ENCODE measurements around the gene EPX. TPM values are rescaled to one million over a fixed set of nuclear protein-coding genes. Genes with fewer than 3 reads are reported as not detected.

EPX gene
- total and polyA plus RNA-seq, 3 experiments from 2014 or later, result not detected

DNA sequence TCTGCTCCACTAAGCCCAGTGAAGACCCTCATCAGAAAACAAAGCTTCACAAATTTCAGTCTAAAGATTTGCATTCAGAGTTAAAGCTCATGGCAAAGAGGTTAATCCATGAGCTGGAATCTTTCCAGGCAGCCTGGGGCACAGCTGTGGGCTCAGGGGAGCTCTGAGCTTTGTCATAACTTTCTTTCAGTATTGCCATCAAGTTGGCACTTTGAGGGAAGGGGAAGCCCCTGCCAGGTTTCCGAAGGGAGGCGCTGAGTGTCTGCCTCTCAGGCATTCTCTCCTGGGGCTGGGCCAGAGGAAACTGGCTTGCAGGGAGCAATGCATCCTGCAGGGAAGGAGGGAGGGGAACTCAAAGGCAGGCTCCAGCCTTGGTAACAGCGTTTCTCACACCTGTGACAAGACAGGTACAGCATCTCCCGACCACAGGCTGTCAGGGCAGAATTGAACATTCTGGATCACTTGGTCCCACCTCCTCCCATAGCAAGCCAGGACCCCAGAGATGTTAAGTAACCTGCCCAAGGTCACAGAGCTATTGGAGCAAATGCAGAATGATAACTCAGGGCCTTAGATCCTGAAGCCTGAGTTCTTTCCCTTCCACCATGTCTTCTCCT lies 49.8 kb downstream of the EPX start:
- H3K27me3 ChIP-seq (ENCODE audit: insufficient read depth, low read length, poor library complexity, severe bottlenecking), result peaks cover 6% of the 10 kb centered on the region
- no peaks in the 10 kb centered on the region for H3K4me1 ChIP-seq (ENCODE audit: insufficient read depth, low read length)
- Mint-ChIP-seq H3K36me3 (no peaks in the 10 kb centered on the region), H3K9me3 (no peaks in the 10 kb centered on the region), H3K4me3 (no peak overlapping the region), H3K27ac (no peak overlapping the region), H3K27me3 (peaks cover 31 to 72% of the 10 kb centered on the region in 2 donors), H3K4me1 (no peaks in the 10 kb centered on the region)
- H3K27ac ChIP-seq (ENCODE audit: low read depth, low read length), result no peak overlapping the region
- CTCF ChIA-PET, result no interaction called here
- no peak overlapping the region for H3K4me3 ChIP-seq (ENCODE audit: low read length)
- no peak for DNase-seq
- POLR2A ChIA-PET, result no interaction called here
- no peaks in the 10 kb centered on the region for H3K36me3 ChIP-seq (ENCODE audit: insufficient read depth, low read length)
- no peaks in the 10 kb centered on the region for H3K9me3 ChIP-seq (ENCODE audit: low read length)

DNA sequence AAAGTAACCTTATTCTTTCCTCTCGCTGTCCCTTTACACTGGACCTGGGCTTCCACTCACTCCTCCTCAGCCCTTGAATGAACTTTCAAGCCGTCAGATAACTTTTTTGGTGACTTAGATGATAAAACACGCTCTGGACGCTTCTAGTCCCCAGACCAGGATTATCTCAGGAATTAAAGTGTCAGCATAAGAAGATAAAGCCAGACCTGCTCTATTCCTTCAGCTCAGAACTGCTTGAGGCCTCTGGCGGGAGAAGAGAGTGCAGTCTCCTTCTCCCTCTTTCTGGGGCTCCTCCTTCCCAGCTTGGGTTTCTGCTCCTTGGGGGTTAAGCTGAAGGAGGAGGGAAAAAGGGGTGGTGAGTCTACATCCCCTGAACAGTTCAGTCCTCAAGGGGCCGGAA lies 52.4 kb downstream of the EPX start:
- CTCF ChIA-PET, result no interaction called here
- no peak for DNase-seq
- POLR2A ChIA-PET, result no interaction called here
- peaks cover 8% of the 10 kb centered on the region for H3K4me1 ChIP-seq (ENCODE audit: insufficient read depth, low read length)
- no peak overlapping the region for H3K4me3 ChIP-seq (ENCODE audit: low read length)
- no peak overlapping the region for H3K27ac Mint-ChIP-seq
- peaks cover 6% of the 10 kb centered on the region for H3K27me3 ChIP-seq (ENCODE audit: insufficient read depth, low read length, poor library complexity, severe bottlenecking)
- H3K4me3 Mint-ChIP-seq, result no peak overlapping the region
- no peak overlapping the region for H3K27ac ChIP-seq (ENCODE audit: low read depth, low read length)
- peaks cover 27 to 51% of the 10 kb centered on the region in 2 donors for H3K27me3 Mint-ChIP-seq
- H3K9me3 Mint-ChIP-seq, result no peaks in the 10 kb centered on the region
- H3K36me3 ChIP-seq (ENCODE audit: insufficient read depth, low read length), result no peaks in the 10 kb centered on the region
- H3K4me1 Mint-ChIP-seq, result peaks cover 5 to 23% (median 12%) of the 10 kb centered on the region in 3 donors
- no peaks in the 10 kb centered on the region for H3K36me3 Mint-ChIP-seq
- H3K9me3 ChIP-seq (ENCODE audit: low read length), result no peaks in the 10 kb centered on the region

DNA sequence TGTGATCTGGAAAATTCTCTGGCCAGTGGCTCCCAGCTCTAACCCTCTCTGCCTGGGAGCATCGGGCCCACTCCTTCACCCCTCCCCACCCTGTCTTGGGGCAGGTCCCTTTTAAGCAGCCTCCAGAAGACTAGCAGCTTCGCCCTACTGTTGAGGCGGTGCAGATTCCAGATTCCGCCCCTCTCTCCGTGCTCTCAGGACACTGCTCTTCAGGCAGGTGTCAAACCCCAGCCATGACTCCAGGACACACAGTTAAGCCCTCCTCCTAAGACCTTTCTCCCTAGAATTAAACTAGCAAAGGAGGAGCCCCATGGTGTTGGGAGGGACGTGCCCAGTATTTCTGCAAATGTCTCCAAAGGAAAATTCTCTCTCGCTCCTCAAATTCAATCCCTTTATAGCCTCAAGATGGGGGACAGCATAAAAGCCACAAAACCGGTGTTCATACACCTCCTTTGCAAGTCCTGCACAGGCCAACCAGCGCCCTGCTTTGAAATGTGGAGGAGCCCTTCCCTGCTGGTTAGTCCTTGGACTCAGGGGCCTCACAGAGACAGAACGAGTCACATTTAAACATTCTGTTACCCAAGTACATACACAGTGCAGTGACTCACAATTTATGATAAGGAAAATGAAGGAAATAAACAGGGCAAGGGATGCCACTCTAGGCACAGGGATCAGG lies 53.0 kb downstream of the EPX start:
- ChIA-PET POLR2A (no interaction called here), CTCF (no interaction called here)
- Histone ChIP-seq H3K36me3 (ENCODE audit: insufficient read depth, low read length) (no peaks in the 10 kb centered on the region), H3K27me3 (ENCODE audit: insufficient read depth, low read length, poor library complexity, severe bottlenecking) (peaks cover 6% of the 10 kb centered on the region), H3K27ac (ENCODE audit: low read depth, low read length) (no peak overlapping the region), H3K4me1 (ENCODE audit: insufficient read depth, low read length) (peaks cover 10% of the 10 kb centered on the region), H3K9me3 (ENCODE audit: low read length) (no peaks in the 10 kb centered on the region), H3K4me3 (ENCODE audit: low read length) (no peak overlapping the region)
- no peaks in the 10 kb centered on the region for H3K36me3 Mint-ChIP-seq
- DNase-seq, result no peak
- peak overlapping the region in 1 of 8 donors; percentile 39 for H3K27ac Mint-ChIP-seq
- H3K27me3 Mint-ChIP-seq, result peaks cover 24 to 45% of the 10 kb centered on the region in 2 donors
- no peak overlapping the region for H3K4me3 Mint-ChIP-seq
- H3K9me3 Mint-ChIP-seq, result no peaks in the 10 kb centered on the region
- H3K4me1 Mint-ChIP-seq, result peaks cover 8 to 27% (median 12%) of the 10 kb centered on the region in 3 donors

DNA sequence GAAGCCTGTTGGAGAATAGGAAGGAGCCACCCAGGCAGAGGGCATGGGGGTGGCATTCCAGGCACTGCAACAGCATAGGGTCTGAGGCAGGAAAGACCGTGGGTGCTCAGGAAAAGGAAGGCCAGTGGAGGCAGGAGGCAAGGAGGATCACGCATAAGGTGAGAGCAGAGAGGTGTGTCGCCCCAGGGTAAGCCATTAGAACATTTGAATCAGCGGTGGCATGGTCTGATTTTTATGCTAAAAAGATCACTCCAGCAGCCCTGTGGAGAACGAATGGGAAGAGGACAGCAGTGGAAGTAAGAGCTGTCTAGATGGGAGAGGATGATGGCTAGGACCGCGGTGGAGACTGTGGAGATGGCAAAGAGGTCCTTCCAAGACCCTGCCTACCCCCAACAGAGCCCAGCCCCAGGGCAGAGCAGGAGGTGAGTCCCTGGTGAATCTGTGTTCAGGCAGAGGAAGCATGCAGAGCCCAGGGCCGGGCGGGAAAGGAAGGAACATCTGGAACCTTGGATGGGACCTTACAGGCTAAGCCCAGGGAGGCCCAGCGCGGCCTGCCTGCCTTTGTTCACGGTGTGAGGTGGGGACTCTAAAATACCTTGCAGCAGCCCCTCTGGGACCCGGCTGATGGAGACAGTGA lies 53.7 kb downstream of the EPX start:
- Histone ChIP-seq H3K27ac (ENCODE audit: low read depth, low read length) (no peak overlapping the region), H3K4me3 (ENCODE audit: low read length) (no peak overlapping the region), H3K9me3 (ENCODE audit: low read length) (no peaks in the 10 kb centered on the region), H3K36me3 (ENCODE audit: insufficient read depth, low read length) (no peaks in the 10 kb centered on the region), H3K4me1 (ENCODE audit: insufficient read depth, low read length) (peaks cover 10% of the 10 kb centered on the region), H3K27me3 (ENCODE audit: insufficient read depth, low read length, poor library complexity, severe bottlenecking) (peaks cover 6% of the 10 kb centered on the region)
- H3K36me3 Mint-ChIP-seq, result no peaks in the 10 kb centered on the region
- peaks cover 8 to 27% (median 12%) of the 10 kb centered on the region in 3 donors for H3K4me1 Mint-ChIP-seq
- DNase-seq, result no peak
- no peak overlapping the region for H3K4me3 Mint-ChIP-seq
- no peaks in the 10 kb centered on the region for H3K9me3 Mint-ChIP-seq
- peaks cover 20 to 42% of the 10 kb centered on the region in 2 donors for H3K27me3 Mint-ChIP-seq
- ChIA-PET CTCF (no interaction called here), POLR2A (no interaction called here)
- peak overlapping the region in 1 of 8 donors; percentile 39 for H3K27ac Mint-ChIP-seq

DNA sequence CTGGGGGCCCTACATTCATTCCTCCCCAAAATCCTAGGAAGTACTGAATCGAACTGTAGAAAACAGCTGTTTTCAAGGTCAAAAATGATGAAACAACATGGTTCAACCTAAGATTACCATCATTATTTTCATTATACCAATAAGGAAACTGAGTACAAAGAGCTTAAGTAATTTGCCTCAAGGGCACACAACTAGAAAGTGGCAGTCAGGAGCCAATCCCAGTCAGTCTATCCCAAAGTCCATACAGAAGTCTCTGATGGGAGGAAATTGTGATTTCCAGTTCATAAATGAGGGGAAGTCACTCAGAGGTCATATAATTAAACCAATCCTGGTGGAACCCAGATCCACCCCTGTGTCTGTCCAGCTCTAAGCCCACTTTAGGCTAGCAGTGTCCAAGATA lies 54.3 kb downstream of the EPX start:
- no peaks in the 10 kb centered on the region for H3K9me3 ChIP-seq (ENCODE audit: low read length)
- no peaks in the 10 kb centered on the region for H3K36me3 Mint-ChIP-seq
- no peak overlapping the region for H3K27ac ChIP-seq (ENCODE audit: low read depth, low read length)
- H3K4me3 Mint-ChIP-seq, result no peak overlapping the region
- peaks cover 17 to 36% of the 10 kb centered on the region in 2 donors for H3K27me3 Mint-ChIP-seq
- peaks cover 6% of the 10 kb centered on the region for H3K27me3 ChIP-seq (ENCODE audit: insufficient read depth, low read length, poor library complexity, severe bottlenecking)
- H3K4me3 ChIP-seq (ENCODE audit: low read length), result no peak overlapping the region
- H3K27ac Mint-ChIP-seq, result no peak overlapping the region
- H3K4me1 ChIP-seq (ENCODE audit: insufficient read depth, low read length), result peaks cover 10% of the 10 kb centered on the region
- H3K4me1 Mint-ChIP-seq, result peaks cover 8 to 27% (median 12%) of the 10 kb centered on the region in 3 donors
- ChIA-PET CTCF (no interaction called here), POLR2A (no interaction called here)
- no peaks in the 10 kb centered on the region for H3K36me3 ChIP-seq (ENCODE audit: insufficient read depth, low read length)
- no peak for DNase-seq
- no peaks in the 10 kb centered on the region for H3K9me3 Mint-ChIP-seq

DNA sequence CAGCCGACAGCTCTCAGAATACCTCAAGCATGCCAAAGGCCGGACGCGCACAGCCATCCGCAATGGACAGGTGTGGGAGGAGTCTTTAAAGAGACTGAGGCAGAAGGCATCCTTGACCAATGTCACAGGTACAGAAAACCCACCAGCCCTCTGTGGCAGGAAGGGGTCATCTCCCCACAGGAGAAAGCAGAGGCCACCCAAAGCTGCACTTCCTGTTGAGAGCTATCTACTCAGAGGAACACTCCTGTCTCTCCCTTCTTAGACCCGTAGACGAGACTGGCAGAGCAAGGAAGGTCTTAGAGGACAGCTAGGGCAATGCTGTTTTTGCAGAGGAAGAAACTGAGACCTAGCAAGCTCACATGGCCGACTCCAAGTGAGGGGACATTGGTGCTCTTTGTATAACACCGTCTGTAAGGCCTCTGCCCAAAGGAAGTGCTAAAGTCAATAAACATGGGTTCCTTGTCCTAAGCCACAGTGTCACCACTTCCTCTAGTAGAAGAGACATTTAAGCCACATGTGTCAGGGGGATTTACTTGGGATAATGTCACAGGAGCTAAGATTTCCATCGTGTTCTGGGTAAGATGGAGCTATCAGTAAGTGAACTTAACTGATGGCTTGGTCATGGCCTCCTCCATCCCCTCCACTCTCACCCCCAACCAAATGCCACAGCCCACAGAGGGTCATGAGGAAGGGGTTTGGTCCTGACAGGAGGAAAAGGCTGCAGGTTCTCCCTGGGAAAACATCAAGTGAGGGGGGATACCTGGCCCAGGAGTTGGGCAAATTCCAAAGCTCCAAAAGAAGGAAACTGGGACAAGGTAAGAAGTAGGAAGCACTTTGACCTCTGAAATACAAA lies 55.2 kb downstream of the EPX start:
- H3K36me3 Mint-ChIP-seq, result no peaks in the 10 kb centered on the region
- no peak for DNase-seq
- H3K27me3 Mint-ChIP-seq, result peaks cover 15 to 34% of the 10 kb centered on the region in 2 donors

DNA sequence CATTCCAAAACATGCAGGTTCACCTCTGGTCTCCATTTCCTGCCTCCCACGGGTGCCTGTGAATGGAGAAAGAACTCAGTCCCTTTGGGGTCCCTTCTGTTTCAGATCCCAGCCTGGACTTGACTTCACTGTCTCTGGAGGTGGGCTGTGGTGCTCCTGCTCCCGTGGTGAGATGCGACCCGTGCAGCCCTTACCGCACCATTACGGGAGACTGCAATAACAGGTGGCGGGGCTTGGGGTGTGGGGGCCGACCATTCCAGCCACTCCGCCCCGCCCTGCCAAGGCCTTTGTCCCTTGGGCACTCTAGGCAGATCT lies 56.4 kb downstream of the EPX start:
- Mint-ChIP-seq H3K4me3 (peak overlapping the region in 6 of 7 donors; percentile 32 to 85 (median 78)), H3K27ac (peak overlapping the region in 1 of 8 donors; percentile 79), H3K36me3 (no peaks in the 10 kb centered on the region), H3K4me1 (peaks cover 8 to 27% (median 12%) of the 10 kb centered on the region in 3 donors), H3K27me3 (peaks cover 10 to 26% of the 10 kb centered on the region in 2 donors), H3K9me3 (no peaks in the 10 kb centered on the region)
- H3K27ac ChIP-seq (ENCODE audit: low read depth, low read length), result no peak overlapping the region
- ChIA-PET POLR2A (interaction anchor here (0.6 to 0.7 kb wide), 2 partner anchors 240 to 409 kb away, joined by 3 to 7 read pairs; no protein-coding TSS in a partner anchor), CTCF (interaction anchor here (0.9 to 3.3 kb wide), 18 partner anchors 10 to 239 kb away, joined by 3 to 11 read pairs (median 6); partner anchors contain the start of genes HSF5, LPO and MKS1)
- no peaks in the 10 kb centered on the region for H3K36me3 ChIP-seq (ENCODE audit: insufficient read depth, low read length)
- DNase-seq, result no peak
- H3K4me3 ChIP-seq (ENCODE audit: low read length), result peak overlapping the region; percentile 55
- H3K27me3 ChIP-seq (ENCODE audit: insufficient read depth, low read length, poor library complexity, severe bottlenecking), result no peaks in the 10 kb centered on the region
- peaks cover 10% of the 10 kb centered on the region for H3K4me1 ChIP-seq (ENCODE audit: insufficient read depth, low read length)
- no peaks in the 10 kb centered on the region for H3K9me3 ChIP-seq (ENCODE audit: low read length)

More for the DNA sequence above, 55.2 kb downstream of the EPX start:
- Histone ChIP-seq H3K27ac (ENCODE audit: low read depth, low read length) (no peak overlapping the region), H3K4me1 (ENCODE audit: insufficient read depth, low read length) (peaks cover 10% of the 10 kb centered on the region), H3K36me3 (ENCODE audit: insufficient read depth, low read length) (no peaks in the 10 kb centered on the region), H3K4me3 (ENCODE audit: low read length) (no peak overlapping the region), H3K27me3 (ENCODE audit: insufficient read depth, low read length, poor library complexity, severe bottlenecking) (peaks cover 1% of the 10 kb centered on the region), H3K9me3 (ENCODE audit: low read length) (no peaks in the 10 kb centered on the region)
- H3K27ac Mint-ChIP-seq, result peak overlapping the region in 1 of 8 donors; percentile 91
- CTCF ChIA-PET, result interaction anchor here (1.0 to 3.3 kb wide), 4 partner anchors 29 to 126 kb away, joined by 3 to 11 read pairs (median 6); partner anchors contain the start of gene MKS1
- POLR2A ChIA-PET, result interaction anchor here (0.5 kb wide), 1 partner anchor 9 kb away, joined by 3 read pairs; no protein-coding TSS in a partner anchor
- no peaks in the 10 kb centered on the region for H3K9me3 Mint-ChIP-seq
- H3K4me3 Mint-ChIP-seq, result peak overlapping the region in 3 of 7 donors; percentile 8 to 45 (median 17)
- peaks cover 8 to 27% (median 12%) of the 10 kb centered on the region in 3 donors for H3K4me1 Mint-ChIP-seq
